RWPE2 (cell line): ENCODE measurements around the gene SMYD3.

Experiments
- ATAC-seq: fragments of 200-7000 bp; cut with Tn5 transposase; 3 replicates; pipeline ENCODE4 v1.9.1; 2021; ENCODE audit warnings: low read depth
- DNase-seq: peaks from one replicate; pipeline ENCODE4 v3.0.0-alpha.2; 2020; ENCODE audit warnings: low spot score
- H3K27ac ChIP-seq: fragments of 450-650 bp; 2 replicates; pipeline ENCODE4 v1.5.1; 2017; ENCODE audit warnings: mild to moderate bottlenecking; ENCODE audit not compliant: poor library complexity, severe bottlenecking
- H3K27me3 ChIP-seq: fragments of 250-450 bp; sonication (Bioruptor Pico); 2 replicates; pipeline ENCODE4 v1.5.1; 2021; ENCODE audit warnings: mild to moderate bottlenecking, moderate library complexity; ENCODE audit not compliant: insufficient read depth, poor library complexity, severe bottlenecking
- H3K36me3 ChIP-seq: fragments of 250-450 bp; sonication (Bioruptor Pico); 2 replicates; pipeline ENCODE4 v1.5.1; 2020; ENCODE audit warnings: low read depth, mild to moderate bottlenecking, moderate library complexity
- H3K4me1 ChIP-seq: fragments of 250-450 bp; sonication (Bioruptor Pico); 2 replicates; pipeline ENCODE4 v1.5.1; 2021; ENCODE audit warnings: mild to moderate bottlenecking, moderate library complexity; ENCODE audit not compliant: insufficient read depth, poor library complexity, severe bottlenecking
- H3K4me3 ChIP-seq: fragments of 250-450 bp; sonication (Bioruptor Pico); 2 replicates; pipeline ENCODE4 v1.5.1; 2021; ENCODE audit warnings: mild to moderate bottlenecking, moderate library complexity; ENCODE audit not compliant: severe bottlenecking
- H3K9me3 ChIP-seq: fragments of 250-450 bp; sonication (Bioruptor Pico); 2 replicates; pipeline ENCODE4 v1.5.1; 2021; ENCODE audit warnings: mild to moderate bottlenecking, moderate library complexity; ENCODE audit not compliant: severe bottlenecking
- CTCF ChIP-seq: fragments of 450-650 bp; IDR thresholded peaks from one replicate; pipeline ENCODE4 v1.5.1; 2017; ENCODE audit warnings: mild to moderate bottlenecking, moderate library complexity; ENCODE audit not compliant: poor library complexity, severe bottlenecking

SMYD3 gene

GRCh38 chr1:245871191-245871590, 635.9 kb downstream of the SMYD3 start:
- ATAC-seq (no peak), DNase-seq (no peak)
- Histone ChIP-seq H3K4me1 (peaks cover 10% of the 10 kb centered on the region), H3K27ac (no peak overlapping the region), H3K36me3 (no peaks in the 10 kb centered on the region), H3K4me3 (no peak overlapping the region), H3K27me3 (no peaks in the 10 kb centered on the region), H3K9me3 (no peaks in the 10 kb centered on the region)
- no peak for TF ChIP-seq CTCF

- Histone ChIP-seq H3K36me3 (no peaks in the 10 kb centered on the region), H3K27ac (no peak overlapping the region), H3K4me3 (no peak overlapping the region), H3K27me3 (no peaks in the 10 kb centered on the region), H3K9me3 (no peaks in the 10 kb centered on the region), H3K4me1 (peaks cover 9% of the 10 kb centered on the region)
- no peak for DNase-seq
- ATAC-seq, result no peak
- TF ChIP-seq CTCF, result no peak
Observed at GRCh38 chr1:245870698-245871097, 636.4 kb downstream of the SMYD3 start.

- no peaks in the 10 kb centered on the region for H3K27me3 ChIP-seq
- no peak overlapping the region for H3K4me3 ChIP-seq
- no peaks in the 10 kb centered on the region for H3K9me3 ChIP-seq
- no peak for TF ChIP-seq CTCF
- ATAC-seq (no peak), DNase-seq (no peak)
- H3K27ac ChIP-seq, result no peak overlapping the region
- peaks cover 3% of the 10 kb centered on the region for H3K4me1 ChIP-seq
- no peaks in the 10 kb centered on the region for H3K36me3 ChIP-seq
Observed at GRCh38 chr1:245869847-245870246, 637.2 kb downstream of the SMYD3 start.

- Histone ChIP-seq H3K9me3 (no peaks in the 10 kb centered on the region), H3K4me3 (no peak overlapping the region), H3K4me1 (no peaks in the 10 kb centered on the region), H3K27ac (no peak overlapping the region), H3K36me3 (no peaks in the 10 kb centered on the region), H3K27me3 (no peaks in the 10 kb centered on the region)
- DNase-seq, result no peak
- no peak for TF ChIP-seq CTCF
- ATAC-seq, result no peak
Observed at GRCh38 chr1:245867738-245868137, 639.3 kb downstream of the SMYD3 start.

GRCh38 chr1:245864872-245865271, 642.2 kb downstream of the SMYD3 start:
- Histone ChIP-seq H3K36me3 (no peaks in the 10 kb centered on the region), H3K27ac (no peak overlapping the region), H3K9me3 (no peaks in the 10 kb centered on the region), H3K4me3 (no peak overlapping the region), H3K27me3 (no peaks in the 10 kb centered on the region), H3K4me1 (no peaks in the 10 kb centered on the region)
- TF ChIP-seq CTCF, result no peak
- ATAC-seq (no peak), DNase-seq (no peak)
